Forelimb muscle (tissue), 1 donor: ENCODE results near the gene KCNJ11. TPM values are rescaled to one million over a fixed set of nuclear protein-coding genes. Genes with fewer than 3 reads are reported as not detected.

Source experiments
- DNase-seq: peaks from one replicate; pipeline ENCODE4 v3.0.0-alpha.2; 2013; ENCODE audit warnings: low read depth
- polyA plus RNA-seq: library from polyadenylated mRNA; unstranded; fragments of 120-200 nt; gene quantifications from one replicate; pipeline ENCODE4 v1.2.1, GENCODE V29; 2013; ENCODE audit not compliant: insufficient read length

The KCNJ11 gene
- polyA plus RNA-seq, 1 donor: 19.3 TPM

DNA sequence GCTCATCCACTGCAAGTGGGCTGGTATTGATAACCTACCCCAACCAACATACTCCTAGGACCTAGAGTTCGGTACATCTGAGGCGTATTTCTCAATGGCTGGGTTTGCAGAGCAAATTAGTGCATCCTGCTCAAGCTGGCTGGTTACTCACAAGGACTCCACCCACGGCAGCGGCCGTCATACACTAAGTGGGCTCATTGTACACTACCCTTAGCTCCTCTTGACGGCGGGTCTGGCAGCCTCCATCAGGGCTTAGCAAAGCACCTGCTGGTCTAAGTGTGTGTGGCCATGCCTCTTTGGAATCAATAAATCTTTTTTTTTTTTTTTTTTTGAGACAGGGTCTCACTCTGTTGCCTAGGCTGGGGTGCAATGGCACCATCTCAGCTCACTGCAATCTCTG lies 20.2 kb upstream of the KCNJ11 start:
- no peak for DNase-seq

DNA sequence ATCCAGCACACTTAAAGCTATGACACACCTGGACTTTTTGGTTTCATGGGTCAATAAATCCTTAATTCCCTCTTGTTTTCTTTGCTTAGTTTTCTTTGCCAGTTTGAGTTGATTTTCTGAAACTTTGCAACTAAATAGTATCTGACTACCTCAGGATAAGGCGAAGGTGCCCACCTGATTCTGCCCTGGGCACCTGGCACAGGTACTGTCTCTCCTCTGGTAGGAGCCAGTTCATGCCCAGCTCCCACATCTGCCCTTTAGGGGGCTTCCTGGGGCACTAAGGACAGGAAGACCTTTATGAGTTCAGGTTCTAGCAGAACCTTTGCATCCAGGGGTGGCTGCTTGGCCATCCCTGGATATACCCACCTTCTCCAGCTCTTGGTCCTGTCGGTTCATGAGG lies 19.6 kb upstream of the KCNJ11 start:
- no peak for DNase-seq

GRCh38 chr11:17407575-17407974 lies 19.1 kb upstream of the KCNJ11 start:
- DNase-seq: no peak

- DNase-seq: no peak
Measured at GRCh38 chr11:17406818-17407149, 18.3 kb upstream of the KCNJ11 start.

DNA sequence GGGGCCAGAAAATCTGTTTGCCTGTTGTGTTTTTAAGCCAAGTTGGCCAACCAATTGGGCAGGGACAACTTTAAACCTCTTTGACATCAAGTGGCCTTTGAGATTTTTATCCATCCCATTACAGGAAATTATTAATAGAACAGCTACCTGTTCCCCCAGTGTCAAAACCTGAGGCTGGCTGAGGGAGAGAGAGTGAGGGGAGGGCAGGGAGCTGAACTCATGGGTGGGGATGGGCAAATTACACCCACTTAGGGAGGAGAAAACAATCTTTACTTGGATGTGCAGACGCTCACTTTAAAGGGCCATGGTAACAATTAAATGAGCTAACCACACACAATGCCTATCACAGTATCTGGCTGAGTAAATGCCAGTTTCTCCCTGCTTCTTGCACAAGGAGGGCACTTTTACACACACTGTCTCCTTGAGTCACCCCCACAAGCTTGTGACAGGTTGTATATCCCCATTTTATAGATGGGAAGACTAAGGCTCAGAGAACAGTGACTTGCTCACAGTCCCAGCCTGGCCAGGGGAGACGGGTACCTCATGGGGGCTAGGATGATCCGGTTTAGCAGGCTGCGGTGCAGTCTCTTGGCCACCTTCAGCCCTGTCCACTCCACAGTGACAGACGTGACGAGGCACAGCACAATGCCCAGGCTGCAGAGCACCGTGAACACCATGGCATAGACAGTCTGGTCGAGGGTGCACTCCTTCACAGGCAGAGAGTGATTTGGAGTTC lies 17.8 kb upstream of the KCNJ11 start:
- DNase-seq: no peak

DNA sequence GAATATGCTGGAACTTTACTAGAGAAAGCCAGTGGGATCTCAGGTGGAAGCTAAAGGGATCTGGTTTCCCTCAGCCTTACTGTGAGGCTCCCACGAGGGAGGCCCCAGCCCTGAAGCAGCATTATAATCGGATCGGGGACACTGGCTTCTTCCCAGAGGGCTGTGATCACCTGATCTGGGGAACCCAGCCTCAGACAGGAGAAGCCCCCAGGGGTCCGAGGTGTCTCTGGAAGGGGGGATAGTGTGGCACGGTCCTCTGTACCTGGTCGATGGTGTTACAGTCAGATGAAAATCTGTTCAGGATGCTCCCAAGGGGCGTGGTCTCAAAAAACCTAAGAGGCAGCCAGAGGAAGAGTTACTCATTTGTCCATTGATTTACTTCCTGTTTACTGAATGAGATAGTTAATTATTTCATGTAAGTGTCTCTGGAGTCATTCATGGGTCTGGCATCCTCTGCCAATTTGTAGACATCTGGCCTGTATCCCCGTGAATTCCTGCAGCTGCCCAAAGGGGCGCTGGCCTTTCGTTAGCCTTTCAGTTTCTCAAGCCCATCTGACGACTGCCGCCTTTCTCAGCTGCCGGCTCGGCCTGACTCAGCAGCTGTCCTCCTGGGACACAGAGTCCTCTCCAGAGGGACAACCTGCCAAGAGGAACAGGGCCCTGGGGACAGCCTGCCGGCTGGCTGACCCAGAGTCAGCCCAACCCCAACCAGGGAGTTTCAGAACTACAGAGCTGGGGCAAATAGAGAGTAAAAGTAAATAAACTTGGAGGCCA lies 17.0 kb upstream of the KCNJ11 start:
- DNase-seq: no peak

DNA sequence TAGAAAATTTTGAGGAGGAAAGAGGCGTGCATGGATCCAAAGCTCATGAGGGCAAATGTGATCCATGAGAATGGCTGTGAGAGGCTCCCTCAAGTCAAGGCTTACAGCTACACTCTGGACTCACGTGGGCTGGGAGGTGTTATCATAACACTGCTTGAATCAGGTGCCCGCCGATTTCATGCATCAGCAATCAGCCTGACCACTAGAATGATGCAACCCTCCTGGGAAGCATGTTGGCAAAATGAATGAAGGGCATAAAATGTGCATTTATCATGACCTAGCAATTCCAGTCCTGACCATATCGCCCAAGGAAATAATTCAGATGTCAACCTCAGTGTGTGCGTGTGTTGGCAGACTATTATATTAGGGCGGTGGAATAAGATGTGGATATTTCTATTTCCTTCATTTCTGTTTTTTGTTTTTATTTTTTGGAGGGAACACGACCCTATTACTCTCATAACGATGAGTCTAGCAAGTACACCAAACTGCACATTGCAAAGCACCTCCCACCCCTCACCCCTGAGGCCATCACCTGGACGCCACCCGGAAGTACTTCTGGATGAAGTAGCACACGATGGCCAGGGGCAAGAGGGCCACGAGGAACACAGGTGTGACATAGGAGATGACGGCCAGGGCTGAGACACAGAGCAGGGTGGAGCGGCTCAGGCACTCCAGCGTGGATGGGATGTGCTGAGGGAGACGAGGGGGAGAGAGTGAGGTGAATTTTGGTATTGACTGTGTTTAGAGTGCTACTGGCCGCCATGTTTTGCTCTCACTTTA lies 15.7 kb upstream of the KCNJ11 start:
- no peak for DNase-seq

DNA sequence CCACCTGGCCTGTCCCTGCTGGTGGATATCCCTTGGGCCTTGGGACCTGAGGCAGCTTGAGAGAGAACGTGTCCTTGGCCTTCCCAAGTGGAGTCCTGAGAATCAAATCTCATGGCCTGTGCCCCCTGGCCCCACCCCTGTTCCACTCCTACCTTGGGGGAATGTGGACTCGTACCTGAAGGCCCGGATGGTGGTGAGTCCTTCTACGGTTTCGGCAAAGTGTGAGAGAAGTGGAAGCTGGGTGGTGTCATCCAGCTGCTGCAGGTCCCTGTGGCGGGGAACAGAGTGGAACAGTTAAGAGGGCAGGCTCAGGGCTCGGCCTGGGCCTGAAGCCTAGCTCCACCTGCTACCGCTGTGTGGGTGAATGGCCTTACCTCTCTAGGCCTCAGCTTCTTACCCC lies 14.0 kb upstream of the KCNJ11 start:
- DNase-seq: no peak

DNA sequence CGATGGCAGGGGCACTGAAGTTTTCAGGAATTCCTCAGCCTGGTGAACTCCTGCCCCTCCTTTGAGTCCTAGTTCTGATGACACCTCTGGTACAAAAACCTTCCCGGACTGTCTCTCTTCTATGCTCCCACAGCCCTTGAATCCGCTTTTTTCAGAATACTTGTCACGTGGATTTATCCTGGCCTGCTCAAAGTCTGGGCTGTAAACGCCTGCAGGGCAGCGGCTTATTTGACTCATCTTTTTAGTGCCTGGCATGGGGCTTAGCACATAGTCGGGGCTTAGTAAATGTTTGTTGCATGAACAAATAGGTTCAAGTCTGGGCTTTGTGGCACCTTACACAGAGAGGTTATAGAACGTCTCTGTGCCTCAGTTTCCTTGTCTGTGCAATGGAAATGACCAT lies 13.4 kb upstream of the KCNJ11 start:
- DNase-seq: no peak

DNA sequence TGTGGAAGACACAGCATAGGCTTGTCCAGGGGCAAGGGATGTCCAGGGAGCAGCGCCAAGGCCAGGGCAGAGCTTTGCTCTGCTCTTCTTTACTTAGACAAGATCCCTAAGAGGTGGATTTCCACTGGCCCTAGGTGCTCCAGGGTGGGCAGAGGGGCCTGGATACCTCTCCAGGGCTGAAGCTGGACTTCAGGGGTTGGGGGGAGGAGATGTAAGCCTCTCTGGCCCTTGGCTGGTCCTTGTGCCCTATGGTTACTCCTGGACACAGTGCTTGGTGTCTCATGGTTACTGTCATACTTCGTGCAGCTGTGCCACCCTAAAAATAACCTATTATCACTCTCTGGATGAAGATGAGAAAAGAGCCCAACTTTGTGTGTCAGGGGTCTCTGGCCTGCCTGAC lies 12.9 kb upstream of the KCNJ11 start:
- DNase-seq: no peak

DNA sequence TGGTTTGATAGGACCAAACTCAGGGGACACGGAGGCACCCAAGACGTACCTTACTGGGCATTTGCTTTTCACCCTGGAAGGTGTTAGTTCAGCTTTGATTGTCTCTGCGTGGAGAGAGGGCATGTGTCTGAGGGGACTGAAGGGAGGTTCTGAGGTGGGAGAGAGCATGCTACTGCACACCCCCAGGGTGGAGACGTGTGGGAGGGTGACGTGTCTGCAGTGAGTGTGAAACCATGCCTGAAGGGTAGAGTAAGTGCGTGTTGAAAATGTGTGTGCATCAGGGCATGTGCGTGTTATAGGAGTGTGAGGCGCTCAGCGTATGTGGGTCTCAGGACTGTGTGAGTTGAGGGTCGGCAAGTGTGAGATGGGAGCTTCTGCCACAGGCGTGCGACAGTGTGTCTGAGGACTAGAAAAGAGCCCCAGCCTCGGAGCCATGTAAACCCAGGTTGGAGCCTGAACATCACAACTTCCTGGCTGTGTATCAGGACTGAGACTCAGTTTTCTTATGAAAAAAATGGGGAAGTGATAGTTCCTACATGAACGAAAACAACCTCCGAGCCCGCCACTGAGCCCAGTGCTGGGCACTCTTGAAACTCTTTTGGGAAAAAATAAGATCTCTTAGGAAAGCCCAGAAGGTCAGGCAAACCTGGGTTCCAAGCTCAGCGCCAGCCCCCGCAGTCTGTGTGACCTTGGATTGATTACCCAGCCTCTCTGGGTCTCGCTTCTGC lies 11.8 kb upstream of the KCNJ11 start:
- DNase-seq: no peak

GRCh38 chr11:17399236-17399635 lies 10.8 kb upstream of the KCNJ11 start:
- no peak for DNase-seq

GRCh38 chr11:17397311-17398002 lies 9.0 kb upstream of the KCNJ11 start:
- DNase-seq: no peak

GRCh38 chr11:17396598-17397310 lies 8.3 kb upstream of the KCNJ11 start:
- no peak for DNase-seq

GRCh38 chr11:17395978-17396377 lies 7.5 kb upstream of the KCNJ11 start:
- DNase-seq: no peak

DNA sequence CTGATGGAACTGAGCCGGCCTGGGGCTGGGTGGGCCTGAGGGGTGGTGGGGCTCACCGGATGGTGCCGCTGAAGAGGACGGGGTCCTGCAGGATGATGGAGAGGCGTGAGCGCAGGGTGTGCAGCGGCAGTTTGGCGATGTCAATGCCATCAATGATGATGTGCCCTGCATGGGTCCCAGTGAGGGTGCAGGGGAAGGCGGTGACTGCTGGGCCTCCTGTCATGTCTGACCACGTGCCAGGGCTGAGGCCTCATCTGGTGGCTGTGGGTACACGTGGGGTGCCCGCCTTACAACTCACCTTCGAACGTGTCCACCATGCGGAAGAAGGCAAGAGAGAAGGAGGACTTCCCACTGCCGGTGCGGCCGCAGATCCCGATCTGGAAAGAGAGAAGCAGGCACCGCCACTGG lies 7.1 kb upstream of the KCNJ11 start:
- DNase-seq: no peak

DNA sequence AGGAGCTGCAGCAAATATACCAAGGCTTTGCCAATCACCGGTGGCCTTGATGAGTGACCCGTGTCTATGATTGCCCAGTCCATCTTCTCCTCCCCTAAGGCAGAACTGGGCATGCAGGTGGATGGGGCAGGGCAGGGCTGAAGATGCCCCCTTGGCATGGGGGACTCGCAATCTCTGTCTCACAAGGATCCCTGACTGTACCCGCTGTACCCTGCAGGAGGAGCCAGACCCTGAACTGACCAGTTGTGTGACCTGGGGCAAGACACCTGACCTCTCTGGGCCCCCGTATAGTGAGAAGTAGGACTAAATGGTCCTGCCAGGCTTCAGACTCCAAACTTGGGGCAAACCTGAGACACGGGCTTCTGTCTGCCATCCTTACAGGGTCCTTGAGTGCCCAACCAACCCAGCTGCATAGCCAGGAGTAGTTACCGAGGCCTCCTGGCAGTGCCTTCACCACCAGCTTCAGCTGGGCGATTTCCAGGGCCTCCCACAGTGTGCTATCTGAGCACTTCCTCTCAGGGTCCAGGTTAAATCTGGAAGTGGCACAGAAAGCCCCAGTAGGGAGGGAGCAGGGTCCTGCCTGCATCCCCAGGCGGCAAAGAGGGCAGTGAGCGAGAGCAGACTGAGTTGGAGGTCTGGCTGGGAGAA lies 6.4 kb upstream of the KCNJ11 start:
- DNase-seq: no peak

DNA sequence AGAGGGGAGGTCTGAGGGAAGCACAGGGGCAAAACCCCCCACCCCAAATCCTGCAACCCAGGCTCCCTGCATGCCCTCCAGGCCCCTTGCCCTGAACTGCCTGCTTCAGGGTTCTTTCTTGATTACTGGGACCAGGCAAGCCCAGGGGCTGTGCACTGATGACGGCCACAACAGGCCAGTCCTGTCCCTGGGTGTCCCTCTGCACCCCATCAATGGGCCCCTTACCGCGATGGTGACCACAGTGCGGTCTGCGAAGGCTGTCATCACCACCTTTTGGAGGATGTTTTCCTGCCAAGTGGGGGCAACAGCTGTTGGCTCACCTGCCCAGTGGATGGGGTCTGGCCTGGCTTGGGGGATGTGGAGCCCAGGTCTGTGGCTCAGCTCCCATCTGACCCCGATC lies 5.0 kb upstream of the KCNJ11 start:
- DNase-seq: no peak

- DNase-seq: no peak
Measured at GRCh38 chr11:17392872-17393271, 4.4 kb upstream of the KCNJ11 start.
